Brain pericyte (primary cell): ENCODE measurements around the gene ENAH.

Experiments used
- DNase-seq: peaks from one replicate; pipeline ENCODE4 v3.0.0-alpha.2; 2012; ENCODE audit warnings: low read depth, low spot score

ENAH gene

DNA sequence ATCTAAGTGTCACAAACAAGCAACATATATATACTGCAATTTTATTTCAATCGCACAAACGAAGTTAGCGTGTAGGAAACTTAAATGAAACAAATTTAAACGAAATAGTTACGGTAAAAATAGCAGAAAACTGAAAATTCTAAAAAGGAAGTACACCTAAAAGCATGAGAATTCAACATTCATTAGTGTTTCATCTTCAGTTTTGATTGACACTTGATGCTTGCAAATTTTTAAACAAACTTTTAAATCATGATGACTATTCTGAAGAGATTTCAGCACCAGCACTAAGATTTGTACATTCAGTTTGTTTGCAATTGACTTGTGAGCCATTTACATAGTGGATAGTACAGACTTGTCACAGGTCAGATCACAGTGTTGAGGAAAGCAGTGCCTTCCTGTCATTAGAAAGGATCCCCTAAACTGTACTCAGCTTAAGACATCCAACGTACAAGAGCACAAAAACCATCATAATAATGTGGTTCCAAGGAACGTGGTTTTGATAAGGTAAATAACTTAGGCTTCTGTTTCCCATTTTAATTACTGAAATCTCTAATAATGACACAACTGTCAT lies 158.0 kb downstream of the ENAH start:
- DNase-seq, result no peak

DNA sequence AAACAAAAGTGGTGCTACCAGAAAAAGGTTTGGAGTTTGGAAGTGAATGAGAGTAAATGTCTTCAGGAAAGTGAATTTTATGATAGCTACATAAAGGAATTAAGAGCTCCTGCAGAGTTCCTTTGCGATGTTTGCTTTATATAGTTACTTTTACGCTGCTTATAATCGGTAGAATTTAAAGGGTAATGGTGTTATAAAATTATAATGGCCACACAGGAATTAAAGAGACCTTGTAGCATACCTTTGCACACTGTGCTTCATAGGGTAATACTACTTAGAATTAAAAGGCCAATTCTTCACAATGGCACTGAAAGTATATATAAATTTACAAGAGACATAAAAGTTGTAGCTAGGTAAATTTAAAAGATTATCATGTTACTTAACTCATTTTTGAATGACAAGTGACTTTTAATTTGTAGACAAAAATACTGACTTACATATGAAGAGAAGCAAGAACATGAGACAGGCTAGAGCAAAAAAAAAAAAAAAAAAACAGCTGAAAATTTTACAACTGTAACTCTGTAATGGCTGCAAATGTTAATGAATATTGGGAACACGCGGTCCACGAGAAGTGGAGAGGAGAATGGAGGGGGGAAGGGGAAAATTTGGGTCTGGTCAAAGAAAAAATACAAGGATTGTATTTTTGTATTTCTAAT lies 159.2 kb downstream of the ENAH start:
- no peak for DNase-seq

GRCh38 chr1:225488676-225489075 lies 164.2 kb downstream of the ENAH start:
- DNase-seq, result no peak

- DNase-seq, result no peak
These were observed 166.1 kb downstream of the ENAH start for GRCh38 chr1:225486856-225487255.

- DNase-seq, result no peak
These were observed 166.9 kb downstream of the ENAH start for GRCh38 chr1:225485991-225486530.

DNA sequence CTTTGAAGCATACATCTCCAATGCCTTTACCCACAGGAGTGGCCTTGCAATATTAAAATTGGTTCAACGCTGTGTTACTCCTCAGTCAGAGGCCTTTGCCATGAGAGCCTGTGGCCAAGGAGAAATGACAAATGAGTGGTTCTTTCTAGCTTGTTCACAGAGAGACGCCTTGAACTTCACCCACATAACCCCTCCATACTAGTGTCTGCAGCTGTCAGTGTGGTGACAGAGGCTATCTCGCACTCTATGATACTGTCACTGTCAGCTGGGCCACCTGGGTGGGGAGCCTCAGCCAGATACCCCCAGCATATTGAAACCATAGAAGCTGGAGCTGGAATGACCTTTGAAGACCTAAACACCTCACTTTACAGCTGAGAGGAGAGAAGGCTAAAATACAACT lies 167.7 kb downstream of the ENAH start:
- no peak for DNase-seq

DNA sequence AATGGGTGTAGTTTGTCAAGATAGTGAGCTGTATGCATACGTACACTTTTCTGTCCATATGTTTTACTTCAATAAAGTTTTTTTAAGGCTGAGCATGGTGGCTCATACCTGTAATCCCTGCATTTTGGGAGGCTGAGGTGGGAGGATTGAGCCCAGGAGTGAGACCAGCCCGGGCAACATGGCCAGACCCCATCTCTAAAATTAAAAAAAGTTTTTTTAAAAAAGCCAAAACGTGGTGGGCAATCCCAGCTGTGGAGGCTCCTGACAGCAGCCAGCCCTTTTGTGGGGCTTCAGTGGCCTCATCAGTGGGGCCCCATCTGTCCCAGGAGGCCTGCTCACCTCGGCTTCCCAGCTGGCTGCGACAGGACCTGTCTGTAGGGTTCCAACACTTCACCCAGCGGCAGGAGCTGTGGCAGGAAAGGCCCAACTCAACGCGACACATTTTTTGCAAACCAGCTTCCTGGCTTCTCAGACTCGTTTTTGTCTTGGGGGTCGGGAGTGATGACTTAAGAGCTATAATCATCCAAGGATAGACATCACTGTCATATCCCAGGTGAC lies 168.2 kb downstream of the ENAH start:
- DNase-seq, result no peak

- no peak for DNase-seq
These were observed 168.9 kb downstream of the ENAH start for GRCh38 chr1:225483818-225484656.

DNA sequence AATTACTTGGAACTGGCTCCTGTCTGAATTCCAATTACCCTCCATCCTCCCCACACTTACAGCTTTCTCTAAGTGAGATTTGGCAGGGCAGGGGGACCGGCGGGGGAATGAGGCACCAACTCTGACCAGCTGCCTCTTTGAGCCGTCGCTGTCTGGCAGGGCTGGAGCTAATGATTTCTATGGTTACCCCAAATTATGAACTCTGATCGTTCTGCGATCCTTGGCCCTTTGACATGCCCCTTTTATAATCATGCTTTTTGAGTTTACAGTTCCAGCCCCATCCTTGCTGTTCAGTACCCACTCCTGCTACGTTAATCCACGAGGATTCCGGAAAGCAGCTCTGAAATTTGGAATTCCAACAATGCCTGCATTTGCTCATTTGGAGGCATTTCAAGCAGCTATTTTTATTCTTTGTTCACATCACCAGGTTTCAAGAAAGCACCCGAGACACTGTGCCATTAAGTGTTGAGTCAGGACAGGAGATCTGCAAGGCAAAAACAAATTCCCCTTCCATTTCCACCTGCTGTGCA lies 170.4 kb downstream of the ENAH start:
- DNase-seq, result no peak

- DNase-seq, result no peak
These were observed 171.2 kb downstream of the ENAH start for GRCh38 chr1:225481738-225482137.

DNA sequence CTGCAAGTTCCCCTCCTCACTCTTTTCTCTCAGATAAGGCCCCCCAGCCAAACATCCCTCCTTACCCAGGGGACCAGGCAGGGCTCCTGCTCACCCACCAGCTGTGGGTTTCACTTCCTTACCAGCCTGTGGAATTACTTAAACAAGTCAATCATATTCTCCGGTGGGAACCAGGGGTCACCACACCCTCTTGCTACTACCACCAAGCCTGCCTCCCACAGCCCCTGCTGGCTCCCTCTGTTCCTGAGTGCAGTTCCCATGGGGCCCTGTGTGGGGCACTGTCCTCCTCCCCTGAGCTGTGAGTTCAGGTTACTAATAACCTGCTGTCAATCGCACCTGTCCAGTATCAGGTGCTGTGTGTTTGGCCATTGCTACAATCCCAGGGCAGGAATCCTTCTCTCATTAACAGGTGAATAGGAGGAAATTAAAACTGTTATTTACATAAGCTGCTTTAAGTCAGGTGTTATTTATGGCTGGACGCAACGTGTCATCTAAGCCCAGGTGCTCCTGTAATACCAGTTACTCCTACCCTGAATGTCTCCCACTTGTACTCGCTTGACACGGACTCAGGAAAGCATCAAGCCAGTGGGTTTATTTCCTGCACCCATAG lies 172.0 kb downstream of the ENAH start:
- DNase-seq, result no peak

GRCh38 chr1:225479996-225480720 lies 172.8 kb downstream of the ENAH start:
- no peak for DNase-seq

DNA sequence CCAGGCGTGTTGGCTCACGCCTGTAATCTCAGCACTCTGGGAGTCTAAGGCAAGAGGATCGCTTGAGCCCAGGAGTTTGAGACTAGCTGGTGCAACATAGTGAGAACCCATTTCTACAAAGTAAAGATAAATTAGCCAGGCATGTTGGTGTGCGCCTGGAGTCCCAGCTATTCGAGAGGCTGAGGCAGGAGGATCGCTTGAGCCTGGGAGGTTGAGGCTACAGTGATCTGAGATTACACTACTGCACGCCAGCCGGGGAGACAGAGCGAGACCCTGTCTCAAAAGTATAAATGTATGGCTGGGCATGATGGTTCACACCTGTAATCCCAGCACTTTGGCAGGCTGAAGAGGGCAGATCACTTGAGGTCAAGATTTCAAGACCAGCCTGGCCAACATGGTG lies 173.6 kb downstream of the ENAH start:
- DNase-seq, result no peak

DNA sequence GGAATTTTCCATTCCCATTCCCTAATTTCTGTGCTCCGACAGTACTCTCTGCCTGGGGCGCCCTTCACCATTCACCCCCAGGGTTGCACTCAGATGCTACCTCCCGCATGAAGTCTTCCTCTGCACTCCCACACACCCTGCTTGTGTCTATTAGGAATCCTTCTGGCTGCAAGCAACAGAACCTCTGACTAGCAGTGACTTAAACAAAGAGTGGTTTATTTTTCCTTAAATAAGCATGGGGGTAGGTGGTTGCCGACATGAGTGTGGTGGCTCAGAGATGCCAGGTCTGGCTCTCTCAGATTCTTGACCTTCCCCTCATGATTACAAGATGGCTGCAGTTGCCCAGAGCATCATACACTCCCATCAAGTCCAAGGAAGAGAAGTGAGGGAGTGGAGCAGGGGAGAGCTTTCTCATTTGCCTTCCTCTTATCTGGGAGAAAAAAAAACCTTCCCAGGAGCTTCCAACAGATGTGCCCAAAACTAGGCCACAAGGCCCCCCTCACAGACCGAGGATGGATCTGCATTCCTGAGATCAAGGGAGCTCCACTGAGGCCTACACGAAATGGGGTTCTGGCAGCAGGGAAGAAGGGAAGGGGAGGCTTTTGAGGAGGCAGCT lies 175.5 kb downstream of the ENAH start:
- no peak for DNase-seq

- DNase-seq, result no peak
These were observed 176.4 kb downstream of the ENAH start for GRCh38 chr1:225476538-225476988.

DNA sequence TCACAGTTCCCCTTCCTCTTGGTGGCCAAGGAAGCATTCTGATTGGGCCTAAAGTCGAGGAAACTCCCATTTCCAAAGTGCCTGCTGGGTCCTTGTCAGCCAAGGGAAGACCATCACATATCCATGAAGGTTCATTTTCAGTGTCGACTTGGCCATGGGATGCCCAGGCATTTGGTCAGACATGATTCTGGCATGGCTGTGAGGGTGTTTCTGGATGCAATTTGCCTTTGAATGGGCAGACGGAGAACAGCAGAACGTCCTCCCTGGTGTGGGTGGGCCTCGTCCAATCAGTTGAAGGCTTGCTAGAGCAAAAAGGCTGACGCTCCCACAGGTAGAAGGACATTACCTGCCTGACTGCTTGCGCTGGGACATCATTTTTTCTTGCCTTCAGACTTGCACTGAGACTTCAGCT lies 176.8 kb downstream of the ENAH start:
- DNase-seq, result no peak

- peak; percentile 59 for DNase-seq
These were observed 177.7 kb downstream of the ENAH start for GRCh38 chr1:225474986-225475820.

DNA sequence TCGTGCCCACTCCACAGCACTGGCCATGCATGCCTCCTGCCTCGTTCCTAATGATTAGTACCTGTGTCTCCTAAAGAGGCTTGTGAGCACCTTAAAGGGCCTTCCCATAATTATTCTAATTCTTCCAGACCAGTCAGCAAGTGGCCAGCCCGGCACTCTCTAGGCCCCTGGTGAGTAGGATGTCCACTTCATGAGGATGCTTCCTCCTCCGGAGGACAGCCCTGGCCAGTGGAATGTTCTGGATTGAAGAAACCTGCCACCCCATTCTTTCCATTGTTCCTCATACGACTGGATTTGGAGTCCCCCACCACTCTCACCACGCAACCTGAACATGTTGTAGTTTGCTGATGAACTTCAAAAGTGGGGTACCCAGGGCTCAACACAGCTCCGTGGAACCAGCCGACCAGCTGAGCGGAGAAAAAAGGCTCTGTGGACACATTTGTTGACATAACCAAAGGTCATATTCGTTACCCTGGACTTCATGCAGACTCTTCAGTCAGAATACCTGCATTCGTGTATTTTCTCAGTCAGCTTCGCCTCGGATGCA lies 178.4 kb downstream of the ENAH start:
- DNase-seq, result no peak
